GM18526 (cell line): Measurements from ENCODE around the gene PLCB2.

Experiments
- POLR2A ChIP-seq: IDR thresholded peaks from 3 replicates; pipeline ENCODE4 v1.6.1; 2011; ENCODE audit not compliant: insufficient read length; ENCODE audit errors: extremely low read depth

The PLCB2 gene

GRCh38 chr15:40344631-40345120 lies 36.9 kb upstream of the PLCB2 start:
- TF ChIP-seq POLR2A, result no peak

- no peak for TF ChIP-seq POLR2A
These were observed 36.5 kb upstream of the PLCB2 start for GRCh38 chr15:40344217-40344616.

GRCh38 chr15:40343512-40343911 lies 35.8 kb upstream of the PLCB2 start:
- TF ChIP-seq POLR2A, result no peak

- no peak for TF ChIP-seq POLR2A
These were observed 34.9 kb upstream of the PLCB2 start for GRCh38 chr15:40342416-40343320.

GRCh38 chr15:40340740-40341400 lies 33.1 kb upstream of the PLCB2 start, which contains the start of gene CCDC9B:
Gene CCDC9B (minus strand): TSS chr15:40340939. CDS start chr15:40340819, 120 bp downstream.
- TF ChIP-seq POLR2A, result no peak

GRCh38 chr15:40340038-40340739 lies 32.5 kb upstream of the PLCB2 start:
- TF ChIP-seq POLR2A, result no peak

GRCh38 chr15:40339621-40339945 lies 31.8 kb upstream of the PLCB2 start:
- no peak for TF ChIP-seq POLR2A

GRCh38 chr15:40338921-40339620 lies 31.3 kb upstream of the PLCB2 start:
- no peak for TF ChIP-seq POLR2A

GRCh38 chr15:40338041-40338657 lies 30.4 kb upstream of the PLCB2 start:
- TF ChIP-seq POLR2A, result no peak

GRCh38 chr15:40337597-40337996 lies 29.9 kb upstream of the PLCB2 start:
- TF ChIP-seq POLR2A, result no peak

GRCh38 chr15:40336744-40337122 lies 29.0 kb upstream of the PLCB2 start:
- no peak for TF ChIP-seq POLR2A

- no peak for TF ChIP-seq POLR2A
These were observed 28.4 kb upstream of the PLCB2 start for GRCh38 chr15:40335938-40336743.

GRCh38 chr15:40334941-40335795 lies 27.4 kb upstream of the PLCB2 start:
- TF ChIP-seq POLR2A, result no peak
